HEK293T (cell line): Measurements from ENCODE around the gene SH3BP5L.

Experiments
- CTCF ChIA-PET: fragments of 350-600 bp; formaldehyde crosslinking; extraction: SDS; loops from one replicate; lab custom pipeline; 2021; ENCODE audit warnings: antibody characterized with exemption, inconsistent platforms; lab: Yijun Ruan, JAX
- POLR2A ChIA-PET: fragments of 350-600 bp; formaldehyde crosslinking; extraction: SDS; loops from one replicate; lab custom pipeline; 2020; ENCODE audit warnings: antibody characterized with exemption, inconsistent platforms; lab: Yijun Ruan, JAX
- DNase-seq: peaks from one replicate; pipeline ENCODE4 v3.0.0; 2012; ENCODE audit warnings: mixed read lengths; ENCODE audit errors: extremely low spot score
- ARNT ChIP-seq: fragments of 450-650 bp; IDR thresholded peaks from 2 replicates; pipeline ENCODE4 v1.6.1; 2017; ENCODE audit warnings: mild to moderate bottlenecking
- BHLHE40 ChIP-seq: fragments of 450-650 bp; IDR thresholded peaks from 2 replicates; pipeline ENCODE4 v1.6.1; 2016; ENCODE audit warnings: mild to moderate bottlenecking, moderate library complexity, borderline replicate concordance
- CTBP1 ChIP-seq: fragments of 450-650 bp; IDR thresholded peaks from 2 replicates; pipeline ENCODE4 v1.6.1; 2016; ENCODE audit warnings: borderline replicate concordance
- ELF4 ChIP-seq: fragments of 450-650 bp; IDR thresholded peaks from 2 replicates; pipeline ENCODE4 v1.6.1; 2017; ENCODE audit warnings: antibody characterized with exemption
- FOXA1 ChIP-seq: fragments of 450-650 bp; IDR thresholded peaks from 2 replicates; pipeline ENCODE4 v1.6.1; 2016; ENCODE audit warnings: mild to moderate bottlenecking
- FOXK2 ChIP-seq: fragments of 450-650 bp; IDR thresholded peaks from 2 replicates; pipeline ENCODE4 v1.6.1; 2016; ENCODE audit warnings: mild to moderate bottlenecking
- FOXM1 ChIP-seq: fragments of 450-650 bp; IDR thresholded peaks from 2 replicates; pipeline ENCODE4 v1.6.1; 2017; ENCODE audit warnings: mild to moderate bottlenecking, borderline replicate concordance
- HDGF ChIP-seq: fragments of 450-650 bp; IDR thresholded peaks from 2 replicates; pipeline ENCODE4 v1.6.1; 2017; ENCODE audit warnings: antibody characterized with exemption, borderline replicate concordance
- L3MBTL2 ChIP-seq: fragments of 450-650 bp; conservative IDR thresholded peaks from 2 replicates; pipeline ENCODE4 v1.6.1; 2016; ENCODE audit warnings: mild to moderate bottlenecking
- LEF1 ChIP-seq: fragments of 450-650 bp; IDR thresholded peaks from 2 replicates; pipeline ENCODE4 v1.6.1; 2017; ENCODE audit warnings: mild to moderate bottlenecking, borderline replicate concordance
- NFRKB ChIP-seq: fragments of 450-650 bp; IDR thresholded peaks from 2 replicates; pipeline ENCODE4 v1.6.1; 2016; ENCODE audit warnings: mild to moderate bottlenecking, moderate library complexity
- PKNOX1 ChIP-seq: fragments of 450-650 bp; IDR thresholded peaks from 2 replicates; pipeline ENCODE4 v1.6.1; 2016
- SP1 ChIP-seq: fragments of 450-650 bp; IDR thresholded peaks from 2 replicates; pipeline ENCODE4 v1.6.1; 2017
- SUZ12 ChIP-seq: fragments of 450-650 bp; IDR thresholded peaks from 2 replicates; pipeline ENCODE4 v1.6.1; 2016; ENCODE audit warnings: mild to moderate bottlenecking
- TARDBP ChIP-seq: fragments of 450-650 bp; IDR thresholded peaks from 2 replicates; pipeline ENCODE4 v1.6.1; 2016
- ZNF384 ChIP-seq: fragments of 450-650 bp; IDR thresholded peaks from 2 replicates; pipeline ENCODE4 v1.6.1; 2016

Gene SH3BP5L

GRCh38 chr1:248851390-248851789 is 25.7 kb upstream of the SH3BP5L start:
- no peak for TF ChIP-seq L3MBTL2
- TF ChIP-seq FOXM1 = no peak
- no peak for TF ChIP-seq LEF1
- 0 out of 2 replicates have a peak, but pooled peaks have one; percentile 34 for TF ChIP-seq PKNOX1
- no peak for TF ChIP-seq FOXA1
- no peak for TF ChIP-seq ARNT
- CTCF ChIA-PET = no interaction called here
- no peak for DNase-seq
- POLR2A ChIA-PET = interaction anchor here (0.8 kb wide), 1 partner anchor 14 kb away, joined by 3 read pairs; the partner anchor contains the start of gene ZNF672

- POLR2A ChIA-PET = interaction anchor here (0.8 kb wide), 1 partner anchor 13 kb away, joined by 3 read pairs; the partner anchor contains the start of gene ZNF672
- DNase-seq = no peak
- TF ChIP-seq CTBP1 (no peak), SUZ12 (no peak), PKNOX1 (no peak), NFRKB (no peak), HDGF (no peak), LEF1 (no peak), FOXM1 (no peak), TARDBP (no peak), SP1 (no peak), FOXK2 (no peak), BHLHE40 (no peak), ELF4 (no peak), ZNF384 (no peak), FOXA1 (no peak), L3MBTL2 (no peak), ARNT (no peak)
- CTCF ChIA-PET = no interaction called here
Observed at GRCh38 chr1:248850536-248851251, 25.0 kb upstream of the SH3BP5L start.

GRCh38 chr1:248850124-248850523 is 24.4 kb upstream of the SH3BP5L start:
- TF ChIP-seq L3MBTL2 = no peak
- TF ChIP-seq FOXK2 = no peak
- TF ChIP-seq PKNOX1 = no peak
- TF ChIP-seq ARNT = no peak
- no peak for TF ChIP-seq ELF4
- TF ChIP-seq NFRKB = no peak
- no peak for TF ChIP-seq FOXA1
- TF ChIP-seq CTBP1 = no peak
- no peak for TF ChIP-seq SUZ12
- no peak for TF ChIP-seq ZNF384
- TF ChIP-seq SP1 = no peak
- TF ChIP-seq FOXM1 = no peak
- ChIA-PET POLR2A (no interaction called here), CTCF (no interaction called here)
- no peak for DNase-seq

GRCh38 chr1:248849637-248850036 is 23.9 kb upstream of the SH3BP5L start:
- DNase-seq = no peak
- ChIA-PET CTCF (no interaction called here), POLR2A (no interaction called here)
- TF ChIP-seq ZNF384 = no peak
- no peak for TF ChIP-seq SP1
- no peak for TF ChIP-seq SUZ12
- no peak for TF ChIP-seq PKNOX1
- TF ChIP-seq BHLHE40 = no peak
- TF ChIP-seq TARDBP = no peak
- TF ChIP-seq ELF4 = no peak
- no peak for TF ChIP-seq ARNT
- no peak for TF ChIP-seq CTBP1
- TF ChIP-seq FOXK2 = no peak
- TF ChIP-seq LEF1 = no peak
- TF ChIP-seq FOXA1 = no peak
- TF ChIP-seq HDGF = no peak
- TF ChIP-seq L3MBTL2 = no peak
- TF ChIP-seq NFRKB = no peak

GRCh38 chr1:248849152-248849551 is 23.4 kb upstream of the SH3BP5L start:
- ChIA-PET CTCF (no interaction called here), POLR2A (no interaction called here)
- no peak for TF ChIP-seq SUZ12
- TF ChIP-seq FOXK2 = no peak
- TF ChIP-seq PKNOX1 = no peak
- no peak for TF ChIP-seq NFRKB
- no peak for TF ChIP-seq FOXA1
- no peak for TF ChIP-seq ELF4
- no peak for TF ChIP-seq L3MBTL2
- TF ChIP-seq CTBP1 = no peak
- no peak for TF ChIP-seq BHLHE40
- no peak for TF ChIP-seq LEF1
- no peak for DNase-seq
